Uterus (tissue), 4 donors: ENCODE measurements around the gene DNM3. TPM values are rescaled to one million over a fixed set of nuclear protein-coding genes. Genes with fewer than 3 reads are reported as not detected.
A peak's percentile ranks its signal among the peaks of the same experiment; 100 is the strongest.

Experiments
- DNase-seq, 2 donors: peaks; one replicate each; pipeline ENCODE4 v3.0.0-alpha.2; 2019 to 2020
- H3K27ac ChIP-seq, 2 donors: fragments of 200-600 bp; sonication (generic); 1 replicate in 1 of 2; 2 replicates in 1 of 2; pipeline ENCODE4 v1.5.1; 2016 to 2018
- H3K27me3 ChIP-seq, 2 donors: fragments of 200-600 bp; sonication (generic); one replicate each; pipeline ENCODE4 v1.5.1; 2018 to 2019; ENCODE audit warnings: control low read depth in 1 of 2
- H3K36me3 ChIP-seq, 2 donors: fragments of 200-600 bp; sonication (generic); one replicate each; pipeline ENCODE4 v1.5.1; 2019; ENCODE audit warnings: control low read depth in 1 of 2
- H3K4me1 ChIP-seq, 2 donors: fragments of 200-600 bp; sonication (generic); one replicate each; pipeline ENCODE4 v1.5.1; 2018 to 2019; ENCODE audit warnings: control low read depth in 1 of 2
- H3K4me3 ChIP-seq, 2 donors: fragments of 200-600 bp; sonication (generic); 1 replicate in 1 of 2; 2 replicates in 1 of 2; pipeline ENCODE4 v1.5.1; 2018 to 2019; ENCODE audit warnings: mild to moderate bottlenecking in 1 of 2
- H3K9me3 ChIP-seq, 2 donors: fragments of 200-600 bp; sonication (generic); one replicate each; pipeline ENCODE4 v1.5.1; 2019; ENCODE audit warnings: control low read depth in 1 of 2
- POLR2A ChIP-seq, 2 donors: fragments of 450-650 bp; IDR thresholded peaks; one replicate each; pipeline ENCODE4 v1.6.1; 2016; ENCODE audit warnings: antibody characterized with exemption in 2 of 2, mild to moderate bottlenecking in 1 of 2, moderate library complexity in 1 of 2
- intact Hi-C: fragments of 100-400 bp; cut with DNase I; formaldehyde crosslinking; loops from one replicate; pipeline ENCODE4 v1.15.1; 2023; ENCODE audit warnings: low total_unique reads
- total RNA-seq, 4 donors: library from RNA; depleted of rRNA in 3 of 4; stranded (reverse); fragments of >200 nt in 3 of 4; gene quantifications; one replicate each; pipeline versions ENCODE4 v1.1.0 to v1.2.4, GENCODE V29; 2014 to 2023
- TF ChIP-seq, protein P1 (sequence below), 4 experiments: fragments of 200-600 bp in 2 of 4; fragments of 450-650 bp in 2 of 4; sonication (generic) in 2 of 4; IDR thresholded peaks; one replicate each; pipeline ENCODE4 v1.5.1; 2016 to 2019; ENCODE audit warnings: antibody characterized with exemption in 4 of 4, mild to moderate bottlenecking in 2 of 4, moderate library complexity in 1 of 4
- donor health status: DM: yes; HTN: yes; CAD: no.

DNM3 gene
- total RNA-seq, 4 donors from 2014 or later = 4.7 to 49.2 (median 14.6) TPM

DNA sequence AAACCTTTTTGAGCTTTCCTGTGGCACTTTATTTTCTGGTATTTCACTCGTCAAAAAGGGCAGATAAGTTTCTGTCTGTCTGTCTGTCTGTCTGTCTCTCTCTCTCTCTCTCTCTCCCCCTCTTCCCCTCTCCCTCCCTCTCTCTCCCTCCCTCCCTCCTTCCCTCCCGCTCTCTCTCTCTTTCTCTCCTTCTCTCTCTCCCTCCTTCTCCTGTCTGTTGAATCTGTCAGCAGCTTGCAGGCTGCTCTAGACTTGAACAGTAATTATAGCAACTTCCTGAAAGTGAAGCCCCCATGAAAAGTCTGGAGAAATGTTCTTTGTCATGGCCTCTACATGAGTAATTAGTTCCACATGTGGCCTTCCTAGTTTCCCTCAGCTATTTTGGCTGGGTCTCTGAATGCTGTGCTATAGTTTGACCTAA lies 303.9 kb downstream of the DNM3 start:
- Histone ChIP-seq H3K9me3 (no peaks in the 10 kb centered on the region), H3K36me3 (no peaks in the 10 kb centered on the region), H3K4me3 (peak overlapping the region; percentile 58 to 85), H3K27ac (peak overlapping the region; percentile 91 to 98), H3K27me3 (no peaks in the 10 kb centered on the region), H3K4me1 (no peaks in the 10 kb centered on the region)
- intact Hi-C loops = no loop called here
- no peak for TF ChIP-seq POLR2A (IDR thresholded peaks at IDR 0.05)
- TF ChIP-seq, protein P1, sequence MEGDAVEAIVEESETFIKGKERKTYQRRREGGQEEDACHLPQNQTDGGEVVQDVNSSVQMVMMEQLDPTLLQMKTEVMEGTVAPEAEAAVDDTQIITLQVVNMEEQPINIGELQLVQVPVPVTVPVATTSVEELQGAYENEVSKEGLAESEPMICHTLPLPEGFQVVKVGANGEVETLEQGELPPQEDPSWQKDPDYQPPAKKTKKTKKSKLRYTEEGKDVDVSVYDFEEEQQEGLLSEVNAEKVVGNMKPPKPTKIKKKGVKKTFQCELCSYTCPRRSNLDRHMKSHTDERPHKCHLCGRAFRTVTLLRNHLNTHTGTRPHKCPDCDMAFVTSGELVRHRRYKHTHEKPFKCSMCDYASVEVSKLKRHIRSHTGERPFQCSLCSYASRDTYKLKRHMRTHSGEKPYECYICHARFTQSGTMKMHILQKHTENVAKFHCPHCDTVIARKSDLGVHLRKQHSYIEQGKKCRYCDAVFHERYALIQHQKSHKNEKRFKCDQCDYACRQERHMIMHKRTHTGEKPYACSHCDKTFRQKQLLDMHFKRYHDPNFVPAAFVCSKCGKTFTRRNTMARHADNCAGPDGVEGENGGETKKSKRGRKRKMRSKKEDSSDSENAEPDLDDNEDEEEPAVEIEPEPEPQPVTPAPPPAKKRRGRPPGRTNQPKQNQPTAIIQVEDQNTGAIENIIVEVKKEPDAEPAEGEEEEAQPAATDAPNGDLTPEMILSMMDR (IDR thresholded peaks at IDR 0.05) = no peak
- peak in 1 of 2 donors; percentile 28 for DNase-seq

DNA sequence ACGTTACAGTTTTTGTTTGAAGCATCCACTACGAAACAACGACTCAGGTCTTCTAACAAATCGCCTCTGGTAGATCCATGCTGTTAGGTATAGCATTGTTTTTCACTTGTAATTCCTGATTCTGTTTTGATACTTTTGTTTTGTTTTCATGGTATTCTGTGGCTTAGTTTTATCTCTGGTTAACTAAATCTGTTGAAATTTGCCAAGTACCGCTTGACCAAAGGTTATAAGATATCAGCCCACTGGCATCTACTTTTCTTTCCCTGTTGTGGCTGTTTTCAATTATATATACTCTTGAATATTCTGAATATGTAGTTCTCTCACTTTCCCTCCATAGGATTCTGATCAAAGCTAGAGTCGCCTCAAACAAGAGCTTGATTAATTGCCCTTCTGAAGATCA lies 304.4 kb downstream of the DNM3 start:
- no peak for DNase-seq
- peak overlapping the region; percentile 91 to 98 for H3K27ac ChIP-seq
- H3K4me3 ChIP-seq = peak overlapping the region in 1 of 2 donors; percentile 58
- no peak for TF ChIP-seq POLR2A (IDR thresholded peaks at IDR 0.05)
- TF ChIP-seq, protein P1 (IDR thresholded peaks at IDR 0.05) = no peak
- H3K36me3 ChIP-seq = no peaks in the 10 kb centered on the region
- intact Hi-C loops = no loop called here
- no peaks in the 10 kb centered on the region for H3K4me1 ChIP-seq
- H3K9me3 ChIP-seq = no peaks in the 10 kb centered on the region
- no peaks in the 10 kb centered on the region for H3K27me3 ChIP-seq

DNA sequence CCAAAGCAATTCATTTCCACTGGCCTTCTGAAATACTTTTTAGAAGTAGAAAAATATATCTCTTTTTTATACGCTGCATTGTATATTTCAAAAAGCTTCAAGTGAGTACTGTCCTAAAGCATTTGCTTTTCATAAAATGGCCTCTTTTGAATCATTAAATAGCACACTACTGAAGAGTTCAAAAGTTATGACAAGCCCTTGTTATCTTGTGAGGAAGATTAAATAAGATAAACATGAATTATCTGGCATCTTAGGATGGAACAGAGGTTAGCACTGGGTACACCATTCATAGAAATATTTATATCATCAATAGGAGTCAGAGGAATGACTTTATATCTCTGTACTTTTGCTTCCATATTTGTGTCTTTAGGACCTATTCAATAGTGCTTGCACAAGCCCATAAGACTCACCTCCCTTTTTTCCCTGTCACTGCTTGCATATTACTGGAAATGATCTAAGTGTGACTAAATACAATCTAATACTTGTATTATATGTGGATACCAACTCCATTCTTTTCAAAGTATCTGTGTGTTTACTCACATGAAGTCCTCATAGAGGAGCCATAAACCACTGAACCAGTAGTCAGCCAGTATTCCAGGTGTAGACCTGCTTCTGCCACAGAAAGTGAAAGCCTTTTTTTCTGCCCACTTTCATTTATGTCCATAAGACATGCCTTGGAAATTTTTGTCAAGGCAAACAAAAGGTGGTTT lies 305.0 kb downstream of the DNM3 start:
- no peak overlapping the region for H3K4me3 ChIP-seq
- no peaks in the 10 kb centered on the region for H3K27me3 ChIP-seq
- peak overlapping the region; percentile 91 to 98 for H3K27ac ChIP-seq
- intact Hi-C loops = no loop called here
- H3K36me3 ChIP-seq = no peaks in the 10 kb centered on the region
- no peak for DNase-seq
- no peaks in the 10 kb centered on the region for H3K9me3 ChIP-seq
- TF ChIP-seq, protein P1 (IDR thresholded peaks at IDR 0.05) = no peak
- TF ChIP-seq POLR2A (IDR thresholded peaks at IDR 0.05) = no peak
- no peaks in the 10 kb centered on the region for H3K4me1 ChIP-seq

DNA sequence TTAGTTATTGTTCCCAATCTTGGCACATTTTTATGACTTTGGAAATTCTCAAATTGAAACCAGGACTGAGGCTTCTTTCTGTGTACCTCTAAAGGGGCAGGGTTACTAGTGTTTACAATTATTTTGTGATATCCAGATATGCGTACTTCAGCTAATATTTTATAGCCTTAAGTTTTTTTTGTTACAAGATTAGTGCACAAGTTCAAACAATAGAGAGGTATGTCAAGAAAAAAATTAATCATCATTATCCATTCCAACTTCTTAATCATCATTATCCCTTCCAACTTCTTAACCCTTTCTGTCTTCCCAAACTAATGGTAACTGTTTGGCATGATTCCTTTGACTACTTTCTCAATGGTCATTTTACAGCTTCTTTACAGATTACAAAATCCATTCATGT lies 306.2 kb downstream of the DNM3 start:
- no peak for DNase-seq
- H3K27ac ChIP-seq = peak overlapping the region; percentile 91 to 98
- no peak for TF ChIP-seq POLR2A (IDR thresholded peaks at IDR 0.05)
- TF ChIP-seq, protein P1 (IDR thresholded peaks at IDR 0.05) = no peak

DNA sequence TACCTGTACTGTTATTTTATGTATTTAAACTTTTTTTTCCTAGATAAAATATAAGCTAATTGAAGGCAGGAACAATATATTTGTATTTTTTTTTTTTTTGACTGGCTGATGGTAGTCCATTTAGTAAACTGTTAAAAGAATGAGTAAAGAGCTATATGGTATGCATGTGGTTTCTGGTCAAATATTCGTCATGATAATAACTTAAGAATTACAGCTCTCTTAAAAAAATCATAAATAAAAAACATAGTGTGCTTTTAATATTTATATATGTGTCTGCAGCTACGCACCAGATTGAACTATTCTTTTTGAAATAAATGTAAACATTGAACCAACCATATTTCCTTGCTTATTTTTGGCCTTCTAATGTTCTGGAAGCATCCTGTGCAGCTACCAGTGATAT lies 306.9 kb downstream of the DNM3 start:
- peak overlapping the region; percentile 91 to 98 for H3K27ac ChIP-seq
- no peaks in the 10 kb centered on the region for H3K9me3 ChIP-seq
- H3K4me1 ChIP-seq = no peaks in the 10 kb centered on the region
- no peak for DNase-seq
- intact Hi-C loops = no loop called here
- TF ChIP-seq POLR2A (IDR thresholded peaks at IDR 0.05) = no peak
- TF ChIP-seq, protein P1 (IDR thresholded peaks at IDR 0.05) = no peak
- H3K36me3 ChIP-seq = no peaks in the 10 kb centered on the region
- H3K27me3 ChIP-seq = no peaks in the 10 kb centered on the region
- H3K4me3 ChIP-seq = no peak overlapping the region

More for the DNA sequence above, 306.2 kb downstream of the DNM3 start:
- intact Hi-C loops = no loop called here
- Histone ChIP-seq H3K4me1 (no peaks in the 10 kb centered on the region), H3K4me3 (no peak overlapping the region), H3K27me3 (no peaks in the 10 kb centered on the region), H3K9me3 (no peaks in the 10 kb centered on the region), H3K36me3 (no peaks in the 10 kb centered on the region)
